GM12874 (cell line): Measurements from ENCODE around the gene GSN.

Experiments used
- CTCF ChIP-seq: IDR thresholded peaks from 2 replicates; pipeline ENCODE4 v1.5.1; 2011; ENCODE audit warnings: low read depth, mild to moderate bottlenecking, control low read depth, low read length, moderate library complexity; ENCODE audit not compliant: insufficient read depth

GSN gene

GRCh38 chr9:121319383-121319780, 51.4 kb downstream of the GSN start:
- TF ChIP-seq CTCF, result no peak

GRCh38 chr9:121321016-121321503, 53.1 kb downstream of the GSN start:
- TF ChIP-seq CTCF, result no peak

- TF ChIP-seq CTCF, result no peak
These were observed 54.2 kb downstream of the GSN start for GRCh38 chr9:121322037-121322736.

GRCh38 chr9:121322737-121323448, 54.9 kb downstream of the GSN start:
- no peak for TF ChIP-seq CTCF

GRCh38 chr9:121323449-121324151, 55.6 kb downstream of the GSN start:
- TF ChIP-seq CTCF, result no peak

GRCh38 chr9:121324316-121324715, 56.4 kb downstream of the GSN start:
- no peak for TF ChIP-seq CTCF

GRCh38 chr9:121324755-121325154, 56.8 kb downstream of the GSN start:
- no peak for TF ChIP-seq CTCF
